Prostate gland (tissue), 2 donors: ENCODE results near the gene FLT1.

ENCODE experiments used
- POLR2A ChIP-seq: fragments of 450-650 bp; IDR thresholded peaks from one replicate; pipeline ENCODE4 v1.6.1; 2016; ENCODE audit warnings: antibody characterized with exemption, mild to moderate bottlenecking
- POLR2AphosphoS5 ChIP-seq: sonication (generic); formaldehyde crosslinking; IDR thresholded peaks from one replicate; pipeline ENCODE4 v1.6.1; 2017; ENCODE audit warnings: antibody characterized with exemption
- TF ChIP-seq, protein P1 (sequence below), 4 experiments: fragments of 200-600 bp in 2 of 4; fragments of 450-650 bp in 2 of 4; sonication (generic) in 2 of 4; IDR thresholded peaks; 1 replicate in 3 of 4; 2 replicates in 1 of 4; pipeline ENCODE4 v1.5.1; 2016 to 2019; ENCODE audit warnings: antibody characterized with exemption in 4 of 4, mild to moderate bottlenecking in 2 of 4, moderate library complexity in 2 of 4

DNA sequence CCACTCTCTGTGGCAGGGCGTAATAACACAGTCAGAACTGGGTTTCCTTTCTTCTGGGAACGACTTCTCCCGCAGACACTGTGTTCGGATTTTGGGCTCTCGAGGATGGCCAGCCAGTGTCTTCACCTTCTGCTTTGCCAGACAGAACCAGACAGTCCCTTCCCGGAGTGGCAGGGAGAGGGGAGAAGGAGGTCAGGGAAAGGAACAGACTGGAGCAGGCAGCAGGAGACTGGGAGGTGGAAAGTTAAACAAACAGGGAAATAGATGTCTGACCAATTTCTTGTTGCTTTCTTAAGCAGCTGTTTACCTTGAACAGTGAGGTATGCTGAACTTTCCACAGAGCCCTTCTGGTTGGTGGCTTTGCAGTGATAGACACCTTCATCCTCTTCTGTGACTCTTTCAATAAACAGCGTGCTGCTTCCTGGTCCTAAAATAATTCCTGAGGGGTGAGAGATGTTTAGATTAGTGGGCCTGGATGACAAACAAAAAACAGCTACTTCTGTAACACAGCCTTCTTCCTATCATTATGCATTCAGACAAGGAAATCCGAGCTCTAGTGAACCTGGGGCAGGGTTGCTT, 137.6 kb downstream of the FLT1 start:
- TF ChIP-seq, protein P1, sequence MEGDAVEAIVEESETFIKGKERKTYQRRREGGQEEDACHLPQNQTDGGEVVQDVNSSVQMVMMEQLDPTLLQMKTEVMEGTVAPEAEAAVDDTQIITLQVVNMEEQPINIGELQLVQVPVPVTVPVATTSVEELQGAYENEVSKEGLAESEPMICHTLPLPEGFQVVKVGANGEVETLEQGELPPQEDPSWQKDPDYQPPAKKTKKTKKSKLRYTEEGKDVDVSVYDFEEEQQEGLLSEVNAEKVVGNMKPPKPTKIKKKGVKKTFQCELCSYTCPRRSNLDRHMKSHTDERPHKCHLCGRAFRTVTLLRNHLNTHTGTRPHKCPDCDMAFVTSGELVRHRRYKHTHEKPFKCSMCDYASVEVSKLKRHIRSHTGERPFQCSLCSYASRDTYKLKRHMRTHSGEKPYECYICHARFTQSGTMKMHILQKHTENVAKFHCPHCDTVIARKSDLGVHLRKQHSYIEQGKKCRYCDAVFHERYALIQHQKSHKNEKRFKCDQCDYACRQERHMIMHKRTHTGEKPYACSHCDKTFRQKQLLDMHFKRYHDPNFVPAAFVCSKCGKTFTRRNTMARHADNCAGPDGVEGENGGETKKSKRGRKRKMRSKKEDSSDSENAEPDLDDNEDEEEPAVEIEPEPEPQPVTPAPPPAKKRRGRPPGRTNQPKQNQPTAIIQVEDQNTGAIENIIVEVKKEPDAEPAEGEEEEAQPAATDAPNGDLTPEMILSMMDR (IDR thresholded peaks at IDR 0.05) = no peak
- TF ChIP-seq POLR2AphosphoS5 (no peak), POLR2A (no peak)
